Left lung (tissue), 10 donors: ENCODE measurements around the gene MLPH. TPM values are rescaled to one million over a fixed set of nuclear protein-coding genes. Genes with fewer than 3 reads are reported as not detected.

Source experiments
- ATAC-seq: fragments of 200-7000 bp; cut with Tn5 transposase; one replicate; pipeline ENCODE4 v1.9.1; 2020; ENCODE audit warnings: moderate library complexity
- DNase-seq, 4 donors: peaks; one replicate each; pipeline ENCODE4 v3.0.0-alpha.2; 2013 to 2020
- H3K27ac ChIP-seq, 2 donors: fragments of 200-600 bp; sonication (generic) in 1 of 2; one replicate each; pipeline versions ENCODE4 v1.5.0 to v1.8.0; 2020 to 2021
- H3K27me3 ChIP-seq, 2 donors: fragments of 200-600 bp; sonication (generic) in 1 of 2; one replicate each; pipeline versions ENCODE4 v1.5.0 to v1.8.0; 2020 to 2021
- H3K36me3 ChIP-seq, 2 donors: fragments of 200-600 bp; sonication (generic) in 1 of 2; one replicate each; pipeline versions ENCODE4 v1.5.0 to v1.8.0; 2020 to 2021
- H3K4me1 ChIP-seq, 2 donors: fragments of 200-600 bp; one replicate each; pipeline ENCODE4 v1.8.0; 2021
- H3K4me3 ChIP-seq, 2 donors: fragments of 200-600 bp; sonication (generic) in 1 of 2; one replicate each; pipeline versions ENCODE4 v1.5.0 to v1.8.0; 2020 to 2021; ENCODE audit warnings: mild to moderate bottlenecking in 1 of 2
- H3K9me3 ChIP-seq, 2 donors: fragments of 200-600 bp; sonication (generic) in 1 of 2; one replicate each; pipeline versions ENCODE4 v1.5.0 to v1.8.0; 2020 to 2021
- intact Hi-C, 2 donors: fragments of 100-400 bp; cut with DNase I; formaldehyde crosslinking; loops; one replicate each; pipeline versions ENCODE4 v1.11.2 to v1.14.2; 2022
- polyA plus RNA-seq, 6 donors: library from polyadenylated mRNA; unstranded; fragments of 120-200 nt; gene quantifications; one replicate each; pipeline ENCODE4 v1.2.1, GENCODE V29; 2013; ENCODE audit not compliant: insufficient read length in 6 of 6
- total RNA-seq, 2 donors: library from RNA; stranded (reverse); fragmentation: NEBNext Ultra II Directional; extraction: Animal tissue kit (Norgen Biotek cat#: 25700); gene quantifications; one replicate each; pipeline ENCODE4 v1.2.1, GENCODE V29; 2021
- TF ChIP-seq, protein P1 (sequence below), 2 donors: fragments of 200-600 bp; sonication (generic) in 1 of 2; IDR thresholded peaks; one replicate each; pipeline versions ENCODE4 v1.5.0 to v1.8.0; 2021; ENCODE audit warnings: antibody characterized with exemption in 2 of 2
- donor health status: DM: no; HTN: yes; CAD: no.
- donor health status: DM: no; HTN: no; CAD: no.

The MLPH gene
- total and polyA plus RNA-seq, 8 donors = 1.9 to 296 (median 3.2) TPM

DNA sequence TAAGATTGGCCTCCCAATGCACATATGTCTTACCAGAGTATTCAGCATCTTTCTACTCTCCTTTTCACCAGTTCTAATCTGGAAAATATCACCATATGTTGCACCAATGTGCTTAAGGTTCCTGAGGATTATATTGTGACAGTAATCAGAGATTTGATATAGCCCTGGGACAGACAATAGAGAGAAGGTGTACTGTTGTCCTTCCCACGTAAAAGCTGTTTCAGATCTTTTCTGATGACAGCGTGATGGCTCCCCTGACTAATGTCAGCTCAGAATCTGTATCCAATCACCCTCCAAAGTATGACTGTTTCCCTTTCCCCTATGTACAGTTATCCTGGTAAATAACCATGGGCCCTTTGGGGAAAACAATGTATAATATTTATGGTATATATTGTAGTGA is 9.0 kb upstream of the MLPH start:
- ATAC-seq = no peak
- DNase-seq = no peak
- no peaks in the 10 kb centered on the region for H3K9me3 ChIP-seq
- H3K4me1 ChIP-seq = peaks cover 31 to 41% of the 10 kb centered on the region in 2 donors
- no peak overlapping the region for H3K27ac ChIP-seq
- no peak overlapping the region for H3K4me3 ChIP-seq
- intact Hi-C loops = loop anchor here (10.0 kb wide), 2 partner anchors 53 to 353 kb away; no protein-coding TSS in a partner anchor
- no peaks in the 10 kb centered on the region for H3K36me3 ChIP-seq
- TF ChIP-seq, protein P1, sequence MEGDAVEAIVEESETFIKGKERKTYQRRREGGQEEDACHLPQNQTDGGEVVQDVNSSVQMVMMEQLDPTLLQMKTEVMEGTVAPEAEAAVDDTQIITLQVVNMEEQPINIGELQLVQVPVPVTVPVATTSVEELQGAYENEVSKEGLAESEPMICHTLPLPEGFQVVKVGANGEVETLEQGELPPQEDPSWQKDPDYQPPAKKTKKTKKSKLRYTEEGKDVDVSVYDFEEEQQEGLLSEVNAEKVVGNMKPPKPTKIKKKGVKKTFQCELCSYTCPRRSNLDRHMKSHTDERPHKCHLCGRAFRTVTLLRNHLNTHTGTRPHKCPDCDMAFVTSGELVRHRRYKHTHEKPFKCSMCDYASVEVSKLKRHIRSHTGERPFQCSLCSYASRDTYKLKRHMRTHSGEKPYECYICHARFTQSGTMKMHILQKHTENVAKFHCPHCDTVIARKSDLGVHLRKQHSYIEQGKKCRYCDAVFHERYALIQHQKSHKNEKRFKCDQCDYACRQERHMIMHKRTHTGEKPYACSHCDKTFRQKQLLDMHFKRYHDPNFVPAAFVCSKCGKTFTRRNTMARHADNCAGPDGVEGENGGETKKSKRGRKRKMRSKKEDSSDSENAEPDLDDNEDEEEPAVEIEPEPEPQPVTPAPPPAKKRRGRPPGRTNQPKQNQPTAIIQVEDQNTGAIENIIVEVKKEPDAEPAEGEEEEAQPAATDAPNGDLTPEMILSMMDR (IDR thresholded peaks at IDR 0.05) = no peak
- peaks cover 0 to 35% of the 10 kb centered on the region in 2 donors for H3K27me3 ChIP-seq

DNA sequence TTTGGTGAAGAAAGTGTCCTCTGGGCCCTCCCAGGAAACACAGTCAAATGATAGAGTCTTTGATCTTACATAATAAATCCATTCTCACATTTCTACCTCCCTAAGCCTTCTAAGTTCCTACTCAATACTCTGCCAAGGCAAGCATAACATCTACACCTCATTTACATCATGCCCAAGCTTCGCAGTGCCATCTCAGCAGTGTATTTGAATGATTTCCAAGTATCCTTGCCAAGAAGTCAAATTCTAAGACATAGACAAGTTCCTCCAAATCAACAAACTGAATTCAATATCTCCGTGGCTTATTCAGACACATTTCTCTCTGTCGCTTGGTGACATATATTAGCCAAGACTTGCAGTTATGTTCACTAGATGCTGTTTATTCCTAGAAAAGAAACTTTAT is 8.1 kb upstream of the MLPH start:
- H3K36me3 ChIP-seq = no peaks in the 10 kb centered on the region
- peaks cover 29 to 39% of the 10 kb centered on the region in 2 donors for H3K4me1 ChIP-seq
- no peak for ATAC-seq
- TF ChIP-seq, protein P1 (IDR thresholded peaks at IDR 0.05) = no peak
- peaks cover 0 to 36% of the 10 kb centered on the region in 2 donors for H3K27me3 ChIP-seq
- intact Hi-C loops = loop anchor here (10.0 kb wide), 2 partner anchors 54 to 354 kb away; no protein-coding TSS in a partner anchor
- DNase-seq = no peak
- H3K9me3 ChIP-seq = no peaks in the 10 kb centered on the region
- H3K27ac ChIP-seq = no peak overlapping the region
- no peak overlapping the region for H3K4me3 ChIP-seq

DNA sequence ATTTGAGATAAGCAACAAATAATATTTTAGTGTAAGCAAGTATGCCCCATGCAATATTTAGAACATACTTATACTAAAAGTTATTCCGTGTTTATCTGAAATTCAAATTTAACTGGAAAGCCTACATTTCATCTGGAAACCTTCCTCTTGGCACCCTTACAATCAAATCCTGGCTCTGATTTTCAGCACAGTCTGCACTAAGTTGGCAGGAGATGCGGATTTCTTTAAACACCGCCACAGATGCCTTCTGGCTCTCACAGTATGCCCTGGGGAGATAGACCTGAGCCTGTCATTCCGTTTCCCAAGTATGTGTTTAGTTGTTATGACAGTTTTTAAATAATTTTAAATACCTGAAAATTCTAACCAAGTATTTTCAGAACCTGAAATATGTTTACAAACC is 7.3 kb upstream of the MLPH start:
- H3K9me3 ChIP-seq = no peaks in the 10 kb centered on the region
- intact Hi-C loops = loop anchor here (10.0 kb wide), 2 partner anchors 55 to 355 kb away; no protein-coding TSS in a partner anchor
- no peak overlapping the region for H3K27ac ChIP-seq
- TF ChIP-seq, protein P1 (IDR thresholded peaks at IDR 0.05) = no peak
- H3K27me3 ChIP-seq = peaks cover 0 to 44% of the 10 kb centered on the region in 2 donors
- no peak overlapping the region for H3K4me3 ChIP-seq
- H3K4me1 ChIP-seq = peaks cover 22 to 37% of the 10 kb centered on the region in 2 donors
- no peak for ATAC-seq
- DNase-seq = peak in 1 of 4 donors; percentile 69
- H3K36me3 ChIP-seq = no peaks in the 10 kb centered on the region

DNA sequence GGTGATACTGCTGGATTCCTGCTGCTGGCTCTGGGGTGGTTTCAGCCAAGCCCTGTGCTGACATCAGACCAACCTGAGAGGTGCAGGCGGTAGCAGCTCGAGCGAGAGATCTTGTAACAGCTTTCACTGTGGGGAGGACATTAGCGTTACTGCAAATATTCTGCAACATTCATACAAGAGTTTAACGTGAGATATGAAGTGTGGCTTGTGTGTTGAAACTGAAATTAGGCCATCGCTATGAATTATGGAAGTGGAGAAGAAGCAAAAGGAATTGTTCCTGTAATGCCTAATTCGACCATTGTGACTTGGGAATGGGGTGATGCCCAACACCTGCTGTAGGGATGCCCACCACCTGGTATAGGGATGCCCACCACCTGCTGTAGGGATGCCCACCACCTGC is 6.5 kb upstream of the MLPH start:
- H3K4me1 ChIP-seq = peaks cover 20 to 29% of the 10 kb centered on the region in 2 donors
- TF ChIP-seq, protein P1 (IDR thresholded peaks at IDR 0.05) = no peak
- ATAC-seq (no peak), DNase-seq (no peak)
- intact Hi-C loops = no loop called here
- no peaks in the 10 kb centered on the region for H3K9me3 ChIP-seq
- no peak overlapping the region for H3K27ac ChIP-seq
- no peak overlapping the region for H3K4me3 ChIP-seq
- H3K36me3 ChIP-seq = no peaks in the 10 kb centered on the region
- peaks cover 0 to 49% of the 10 kb centered on the region in 2 donors for H3K27me3 ChIP-seq

DNA sequence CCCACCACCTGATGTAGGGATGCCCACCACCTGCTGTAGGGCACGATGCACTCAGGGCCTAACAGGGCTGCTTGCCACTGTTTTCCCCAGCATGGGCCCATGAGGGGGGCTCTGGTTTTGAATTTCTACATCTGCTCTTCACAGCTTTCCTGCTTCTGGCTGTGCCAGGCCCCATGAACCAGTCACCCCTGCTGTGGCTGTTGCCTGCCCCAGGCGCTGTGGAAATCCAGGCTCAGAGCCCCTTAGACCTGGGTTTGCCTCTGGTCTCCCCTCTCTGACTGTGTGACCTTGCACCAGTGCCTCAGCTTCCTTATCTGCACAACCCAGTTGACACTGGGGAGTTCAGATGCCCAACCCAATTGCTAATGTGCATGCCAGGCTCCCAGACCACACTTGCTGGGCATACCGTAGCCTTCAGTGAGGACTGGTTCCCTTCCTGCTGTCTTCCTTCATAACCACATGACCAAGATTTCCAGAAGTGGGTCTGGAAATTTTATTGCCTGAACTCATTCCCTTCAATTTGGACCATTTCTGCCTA is 6.0 kb upstream of the MLPH start:
- intact Hi-C loops = no loop called here
- Histone ChIP-seq H3K36me3 (no peaks in the 10 kb centered on the region), H3K27me3 (peaks cover 0 to 49% of the 10 kb centered on the region in 2 donors), H3K9me3 (no peaks in the 10 kb centered on the region), H3K27ac (peak overlapping the region in 1 of 2 donors; percentile 94), H3K4me3 (no peak overlapping the region), H3K4me1 (peaks cover 15 to 26% of the 10 kb centered on the region in 2 donors)
- DNase-seq = no peak
- ATAC-seq = no peak
- TF ChIP-seq, protein P1 (IDR thresholded peaks at IDR 0.05) = no peak
